GM23248 (cell line): Measurements from ENCODE around the gene ENOSF1.

ENCODE experiments used
- EZH2 ChIP-seq: fragments of 200-600 bp; sonication (generic); IDR thresholded peaks from 2 replicates; pipeline ENCODE4 v1.6.1; 2018; ENCODE audit warnings: antibody characterized with exemption, mild to moderate bottlenecking; ENCODE audit not compliant: insufficient read depth, poor library complexity, severe bottlenecking
- EZH2phosphoT487 ChIP-seq: fragments of 200-600 bp; sonication (generic); IDR thresholded peaks from 2 replicates; pipeline ENCODE4 v1.6.1; 2018; ENCODE audit warnings: antibody characterized with exemption, moderate library complexity, mild to moderate bottlenecking, low read depth; ENCODE audit not compliant: insufficient read depth

DNA sequence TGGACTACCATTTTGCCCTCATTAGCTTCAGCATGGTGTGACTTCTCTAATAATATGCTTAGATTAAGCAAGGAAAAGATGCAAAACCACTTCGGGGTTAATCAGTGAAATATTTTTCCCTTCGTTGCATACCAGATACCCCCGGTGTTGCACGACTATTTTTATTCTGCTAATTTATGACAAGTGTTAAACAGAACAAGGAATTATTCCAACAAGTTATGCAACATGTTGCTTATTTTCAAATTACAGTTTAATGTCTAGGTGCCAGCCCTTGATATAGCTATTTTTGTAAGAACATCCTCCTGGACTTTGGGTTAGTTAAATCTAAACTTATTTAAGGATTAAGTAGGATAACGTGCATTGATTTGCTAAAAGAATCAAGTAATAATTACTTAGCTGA, 38.7 kb downstream of the ENOSF1 start:
- TF ChIP-seq EZH2: no peak
- TF ChIP-seq EZH2phosphoT487: no peak
